ENCODE measurements around the gene CA10. TPM values are rescaled to one million over a fixed set of nuclear protein-coding genes. Genes with fewer than 3 reads are reported as not detected.

The CA10 gene
- polyA plus RNA-seq, 6 donors from 2014 or later: not detected

DNA sequence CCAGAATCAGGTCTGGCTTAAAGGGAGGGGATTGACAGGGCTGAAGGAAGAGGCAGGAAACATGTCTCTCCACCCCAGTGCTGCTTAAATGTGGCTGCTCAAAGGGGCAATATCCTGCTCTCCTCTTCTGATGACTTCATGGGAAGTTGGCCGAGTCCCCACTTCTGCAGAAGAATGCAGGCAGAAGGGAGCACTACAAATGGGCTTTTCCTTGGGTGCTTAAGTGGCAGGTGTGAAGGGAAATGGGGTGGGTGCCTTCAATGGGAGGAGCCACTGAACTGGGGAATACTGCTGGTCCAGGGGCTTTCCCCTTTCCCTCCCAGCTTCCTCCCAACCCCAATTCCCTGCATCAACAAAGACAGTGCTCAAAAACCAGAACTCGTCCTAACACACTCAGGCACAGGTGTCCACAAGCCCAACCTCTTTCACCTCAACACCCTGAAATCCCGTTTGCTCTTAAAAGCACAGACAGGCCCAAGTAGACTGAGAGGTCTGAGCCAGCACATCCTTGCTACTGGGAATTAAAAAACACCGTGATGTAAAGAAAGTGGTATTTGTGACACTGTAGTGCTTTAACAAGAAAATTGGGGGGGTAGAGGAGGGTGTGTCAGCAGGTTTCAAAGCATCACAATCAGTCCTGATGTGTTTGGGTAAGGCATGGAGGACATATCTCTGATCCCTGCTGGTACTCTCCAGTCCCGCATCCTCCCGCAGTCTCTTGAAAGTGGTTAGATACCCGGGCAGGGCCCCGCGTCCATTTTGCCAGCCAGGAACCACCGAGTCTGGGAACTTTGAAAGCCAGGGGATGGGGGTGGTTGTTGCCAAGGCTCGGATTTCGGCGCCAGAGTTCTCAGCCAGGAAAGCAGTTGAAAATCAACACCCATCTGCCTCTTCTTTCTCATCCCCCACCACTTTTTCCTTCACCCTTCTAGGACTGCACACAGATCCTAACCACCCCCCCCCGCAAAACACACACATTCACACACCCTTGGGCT is 1.6 kb downstream of the CA10 start:
- DNase-seq (no peak), ATAC-seq (ENCODE audit: low read depth in 2 of 2) (no peak)
- Mint-ChIP-seq H3K4me3 (peak overlapping the region in 1 of 8 donors; percentile 63), H3K36me3 (peaks cover 6 to 23% of the 10 kb centered on the region in 2 donors), H3K27ac (no peak overlapping the region), H3K4me1 (no peaks in the 10 kb centered on the region), H3K9me3 (peaks cover 3 to 26% (median 11%) of the 10 kb centered on the region in 7 donors), H3K27me3 (peaks cover 38 to 54% (median 45%) of the 10 kb centered on the region in 3 donors)

DNA sequence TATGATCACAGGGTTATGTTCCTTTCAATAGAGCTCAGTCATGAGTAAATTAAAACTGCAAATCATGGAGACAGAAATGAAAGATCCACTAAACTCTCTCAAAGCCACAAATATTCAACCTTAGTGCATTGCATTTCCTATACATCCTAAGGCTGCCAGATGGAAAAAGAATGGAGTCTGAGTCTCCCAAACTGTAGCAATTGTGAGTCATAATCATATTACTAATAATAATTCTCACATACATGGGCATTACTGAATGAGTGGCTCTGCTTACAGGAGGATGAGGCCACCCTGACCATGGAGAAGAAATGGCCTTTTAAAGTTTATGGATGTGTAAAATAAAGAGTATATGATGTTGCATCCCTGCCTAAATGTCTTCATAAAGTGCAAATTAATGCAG is 3.2 kb downstream of the CA10 start:
- H3K4me1 Mint-ChIP-seq: no peaks in the 10 kb centered on the region
- H3K27me3 Mint-ChIP-seq: peaks cover 35 to 45% (median 42%) of the 10 kb centered on the region in 3 donors
- peaks cover 6 to 22% of the 10 kb centered on the region in 2 donors for H3K36me3 Mint-ChIP-seq
- DNase-seq: no peak
- H3K27ac Mint-ChIP-seq: no peak overlapping the region
- H3K9me3 Mint-ChIP-seq: peaks cover 3 to 14% (median 8%) of the 10 kb centered on the region in 7 donors
- no peak for ATAC-seq (ENCODE audit: low read depth in 2 of 2)
- no peak overlapping the region for H3K4me3 Mint-ChIP-seq

DNA sequence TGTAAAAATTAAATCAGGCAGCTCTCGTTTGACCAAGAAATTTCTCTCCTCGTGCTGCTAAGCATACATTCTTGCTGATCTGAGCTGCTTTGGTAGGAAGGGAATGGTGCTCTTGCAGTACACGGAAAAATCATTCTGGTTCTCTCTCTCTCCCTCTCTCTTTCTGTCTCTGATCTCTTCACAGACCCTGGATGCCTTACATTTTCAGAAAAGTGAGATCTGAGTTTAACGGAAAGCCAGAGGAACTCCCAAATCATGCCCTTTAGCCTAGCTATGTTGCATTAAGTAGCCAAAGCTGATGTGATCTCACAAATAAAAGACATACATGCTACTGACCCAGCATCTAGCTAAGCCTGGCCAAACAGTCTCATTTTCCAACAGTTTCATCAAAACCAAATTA is 4.0 kb downstream of the CA10 start:
- Mint-ChIP-seq H3K27me3 (peaks cover 28 to 37% (median 34%) of the 10 kb centered on the region in 3 donors), H3K4me3 (no peak overlapping the region), H3K36me3 (peaks cover 0 to 13% of the 10 kb centered on the region in 2 donors), H3K4me1 (no peaks in the 10 kb centered on the region), H3K9me3 (peaks cover 0 to 7% (median 5%) of the 10 kb centered on the region in 7 donors), H3K27ac (no peak overlapping the region)
- no peak for DNase-seq
- ATAC-seq (ENCODE audit: low read depth in 2 of 2): no peak

DNA sequence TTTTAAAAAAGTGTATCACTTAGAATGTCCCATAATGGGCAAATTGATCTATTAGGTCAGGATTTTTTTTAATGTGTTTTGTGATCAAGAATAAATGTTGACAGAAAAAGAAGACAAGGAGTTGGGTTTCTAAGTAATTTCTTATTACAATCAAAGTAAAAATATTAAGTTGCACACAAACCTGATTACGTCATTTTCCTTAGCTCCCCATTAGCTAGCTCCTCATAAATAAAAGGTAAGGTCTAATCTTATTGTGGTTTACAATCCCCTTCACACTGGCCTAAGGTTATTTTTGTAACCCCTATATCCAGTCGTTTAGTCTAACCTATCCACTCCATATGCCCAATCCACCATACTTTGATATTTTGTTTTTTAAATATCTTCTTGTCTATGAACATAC is 7.6 kb downstream of the CA10 start:
- Mint-ChIP-seq H3K36me3 (no peaks in the 10 kb centered on the region), H3K9me3 (peaks cover 0 to 4% (median 0%) of the 10 kb centered on the region in 7 donors), H3K27ac (no peak overlapping the region)

DNA sequence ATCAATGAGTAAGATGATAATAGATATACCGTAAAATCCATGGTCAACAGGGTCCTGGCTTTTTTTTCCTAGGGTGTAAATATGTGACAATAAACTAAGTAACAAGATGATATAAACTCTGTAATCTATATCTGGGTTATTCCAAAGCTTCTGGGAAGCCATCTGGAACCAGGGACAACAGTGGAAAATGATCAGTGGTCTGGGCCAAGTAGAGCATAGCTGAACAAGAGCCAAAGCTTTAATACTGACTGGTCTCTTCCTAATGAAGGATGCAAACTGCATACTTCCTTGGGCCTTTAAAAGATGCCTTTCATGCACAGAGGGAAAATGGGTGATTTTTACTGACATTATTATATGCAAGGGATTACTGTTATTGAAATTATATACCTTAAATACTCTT is 8.9 kb downstream of the CA10 start:
- H3K4me1 Mint-ChIP-seq: no peaks in the 10 kb centered on the region
- H3K9me3 Mint-ChIP-seq: peaks cover 0 to 8% (median 0%) of the 10 kb centered on the region in 7 donors
- DNase-seq (no peak), ATAC-seq (ENCODE audit: low read depth in 2 of 2) (no peak)
- no peaks in the 10 kb centered on the region for H3K36me3 Mint-ChIP-seq
- no peak overlapping the region for H3K27ac Mint-ChIP-seq
- H3K4me3 Mint-ChIP-seq: no peak overlapping the region
- H3K27me3 Mint-ChIP-seq: peaks cover 0 to 8% (median 3%) of the 10 kb centered on the region in 3 donors

More for the DNA sequence above, 7.6 kb downstream of the CA10 start:
- ATAC-seq (ENCODE audit: low read depth in 2 of 2) (no peak), DNase-seq (no peak)
- Mint-ChIP-seq H3K27me3 (peaks cover 6 to 12% (median 9%) of the 10 kb centered on the region in 3 donors), H3K4me3 (no peak overlapping the region), H3K4me1 (no peaks in the 10 kb centered on the region)

DNA sequence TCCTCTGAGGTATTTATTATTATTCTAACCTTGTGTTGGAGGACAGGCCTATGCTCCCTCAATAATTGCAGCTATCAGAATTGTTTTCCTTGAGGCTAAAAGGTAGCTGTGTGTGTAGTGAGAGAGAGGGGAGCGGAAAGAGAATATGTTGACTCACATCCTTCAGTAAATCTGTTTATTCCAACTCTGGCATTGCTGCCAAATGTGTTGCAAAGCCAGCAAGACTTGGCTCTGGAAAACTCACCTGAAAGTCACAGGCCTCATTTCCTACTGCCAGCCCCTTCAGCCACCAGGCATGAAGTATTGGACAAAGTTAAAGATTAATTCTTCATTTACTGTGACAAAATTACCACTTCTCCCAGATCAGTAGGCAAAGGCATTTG is 9.6 kb downstream of the CA10 start:
- no peaks in the 10 kb centered on the region for H3K36me3 Mint-ChIP-seq
- DNase-seq: no peak
- H3K27ac Mint-ChIP-seq: no peak overlapping the region
- H3K4me3 Mint-ChIP-seq: no peak overlapping the region
- peaks cover 0 to 8% (median 0%) of the 10 kb centered on the region in 7 donors for H3K9me3 Mint-ChIP-seq
- H3K27me3 Mint-ChIP-seq: peaks cover 0 to 5% (median 0%) of the 10 kb centered on the region in 3 donors
- H3K4me1 Mint-ChIP-seq: no peaks in the 10 kb centered on the region
- ATAC-seq (ENCODE audit: low read depth in 2 of 2): no peak

DNA sequence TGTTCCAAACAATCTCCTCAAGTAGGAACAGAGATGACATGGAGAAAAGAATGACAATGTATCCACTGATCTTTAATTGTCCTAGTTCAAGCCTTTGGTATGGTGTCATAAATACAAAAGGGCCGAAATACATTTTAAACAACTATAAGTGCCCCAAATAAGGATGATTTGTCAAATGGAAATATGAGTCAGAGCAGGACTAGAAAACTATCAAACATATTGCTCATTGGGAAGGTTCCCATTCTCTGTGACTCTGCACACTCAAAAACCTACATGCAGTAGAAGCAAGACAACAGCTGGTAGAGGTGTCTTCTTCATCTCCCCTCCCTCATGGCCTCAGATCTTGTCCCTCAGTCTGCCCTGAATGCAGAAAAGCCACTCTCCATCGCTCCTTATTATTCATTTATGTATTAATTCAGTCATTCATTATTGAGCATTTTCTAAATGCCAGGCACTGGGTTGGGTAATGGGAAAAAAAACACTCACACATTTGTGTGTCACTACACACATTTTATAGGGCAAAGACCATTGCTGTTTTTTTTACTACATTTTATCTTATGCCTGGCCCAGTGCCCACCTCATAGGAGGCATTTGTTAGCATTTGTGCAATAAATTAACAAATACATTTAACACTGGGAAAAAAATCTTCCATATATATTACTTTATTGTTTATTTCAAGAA is 10.1 kb downstream of the CA10 start:
- Mint-ChIP-seq H3K27me3 (peaks cover 0 to 5% (median 0%) of the 10 kb centered on the region in 3 donors), H3K27ac (no peak overlapping the region), H3K9me3 (peaks cover 0 to 8% (median 0%) of the 10 kb centered on the region in 7 donors), H3K4me1 (no peaks in the 10 kb centered on the region), H3K4me3 (no peak overlapping the region), H3K36me3 (no peaks in the 10 kb centered on the region)
- DNase-seq (no peak), ATAC-seq (ENCODE audit: low read depth in 2 of 2) (no peak)

DNA sequence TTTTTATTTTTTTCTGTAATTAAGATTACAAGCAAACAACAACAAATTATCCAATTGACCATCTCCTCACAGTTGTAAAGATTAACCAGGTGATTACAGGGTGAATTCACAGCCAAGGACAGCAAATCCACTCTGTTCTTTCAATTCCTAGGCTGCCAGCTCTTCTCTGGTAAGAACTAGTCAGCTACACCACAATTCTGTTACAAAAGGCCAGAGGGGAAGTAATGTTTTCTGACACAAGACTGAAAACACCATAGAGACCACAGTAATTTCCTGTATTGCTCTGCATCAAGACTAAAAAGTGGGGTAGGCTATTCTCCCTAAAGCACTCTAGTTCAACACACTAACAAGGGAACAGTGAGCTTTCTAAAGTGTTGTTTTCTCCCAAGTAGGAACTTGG is 10.6 kb downstream of the CA10 start:
- no peaks in the 10 kb centered on the region for H3K36me3 Mint-ChIP-seq
- H3K27me3 Mint-ChIP-seq: peaks cover 0 to 5% (median 0%) of the 10 kb centered on the region in 3 donors
- no peaks in the 10 kb centered on the region for H3K4me1 Mint-ChIP-seq
- H3K27ac Mint-ChIP-seq: no peak overlapping the region
- peaks cover 0 to 8% (median 0%) of the 10 kb centered on the region in 7 donors for H3K9me3 Mint-ChIP-seq
- no peak overlapping the region for H3K4me3 Mint-ChIP-seq
- ATAC-seq (ENCODE audit: low read depth in 2 of 2) (no peak), DNase-seq (no peak)

DNA sequence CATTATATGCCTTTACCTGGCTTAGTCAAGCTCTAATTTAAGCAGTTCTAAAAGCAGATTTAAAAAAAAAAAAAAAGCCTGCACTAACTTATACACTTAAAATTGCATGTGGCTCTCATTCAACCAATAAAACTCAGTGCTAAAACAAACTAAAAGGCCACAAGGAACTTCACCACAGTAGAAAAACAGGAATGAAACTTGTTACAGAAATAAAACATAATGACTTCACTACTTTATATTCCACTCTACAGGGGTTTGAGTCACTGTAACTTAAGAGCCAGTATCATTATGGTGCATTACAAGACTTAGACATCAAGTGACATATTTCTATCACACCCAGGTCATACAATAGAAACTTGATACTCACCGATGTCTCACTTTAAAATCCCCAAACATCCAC is 11.1 kb downstream of the CA10 start:
- H3K27ac Mint-ChIP-seq: no peak overlapping the region
- DNase-seq: no peak
- H3K4me1 Mint-ChIP-seq: no peaks in the 10 kb centered on the region
- no peaks in the 10 kb centered on the region for H3K36me3 Mint-ChIP-seq
- ATAC-seq (ENCODE audit: low read depth in 2 of 2): no peak
- H3K9me3 Mint-ChIP-seq: peaks cover 0 to 8% (median 0%) of the 10 kb centered on the region in 7 donors
- H3K4me3 Mint-ChIP-seq: no peak overlapping the region
- H3K27me3 Mint-ChIP-seq: peaks cover 0 to 5% (median 0%) of the 10 kb centered on the region in 3 donors

DNA sequence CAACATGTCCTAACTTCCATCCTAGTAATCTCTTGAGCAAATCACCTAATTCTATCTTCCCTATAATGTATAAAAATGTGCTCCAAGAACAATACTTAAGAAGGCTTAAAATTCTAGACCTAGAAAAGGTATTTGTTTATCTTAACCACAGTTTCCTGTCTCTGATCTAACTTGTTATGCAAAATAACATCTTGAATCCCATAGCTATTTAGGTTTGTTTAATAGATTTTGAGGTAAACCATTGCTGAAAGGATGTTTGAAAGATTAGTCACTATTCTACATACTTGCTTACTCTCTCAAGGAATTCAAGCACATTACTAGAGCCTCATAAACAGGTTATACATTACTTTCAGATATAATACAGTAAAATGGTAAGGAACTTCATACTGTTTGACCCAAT is 13.0 kb downstream of the CA10 start:
- ATAC-seq (ENCODE audit: low read depth in 2 of 2): no peak
- Mint-ChIP-seq H3K27me3 (no peaks in the 10 kb centered on the region), H3K36me3 (no peaks in the 10 kb centered on the region), H3K4me3 (no peak overlapping the region), H3K4me1 (no peaks in the 10 kb centered on the region), H3K9me3 (peaks cover 0 to 8% (median 0%) of the 10 kb centered on the region in 7 donors), H3K27ac (no peak overlapping the region)
- DNase-seq: no peak

DNA sequence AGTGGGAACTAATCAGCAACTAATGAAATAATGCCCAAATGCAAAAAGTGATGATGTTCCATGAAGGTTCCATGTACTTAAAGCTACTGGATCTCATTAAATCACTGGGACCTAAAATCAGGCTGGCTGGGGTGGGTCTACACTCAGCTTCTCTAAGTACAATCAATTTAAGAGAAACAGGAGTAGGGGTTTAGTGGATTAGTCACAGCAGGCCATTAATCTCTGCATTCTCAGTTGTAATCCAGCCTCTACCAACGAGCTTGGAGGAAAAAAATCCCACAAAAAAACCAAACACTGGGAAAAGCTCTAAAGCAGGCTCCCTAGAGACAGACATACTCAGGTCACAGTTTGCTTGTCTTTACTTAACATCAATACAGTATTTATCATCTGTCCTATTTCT is 15.0 kb downstream of the CA10 start:
- H3K4me1 Mint-ChIP-seq: no peaks in the 10 kb centered on the region

DNA sequence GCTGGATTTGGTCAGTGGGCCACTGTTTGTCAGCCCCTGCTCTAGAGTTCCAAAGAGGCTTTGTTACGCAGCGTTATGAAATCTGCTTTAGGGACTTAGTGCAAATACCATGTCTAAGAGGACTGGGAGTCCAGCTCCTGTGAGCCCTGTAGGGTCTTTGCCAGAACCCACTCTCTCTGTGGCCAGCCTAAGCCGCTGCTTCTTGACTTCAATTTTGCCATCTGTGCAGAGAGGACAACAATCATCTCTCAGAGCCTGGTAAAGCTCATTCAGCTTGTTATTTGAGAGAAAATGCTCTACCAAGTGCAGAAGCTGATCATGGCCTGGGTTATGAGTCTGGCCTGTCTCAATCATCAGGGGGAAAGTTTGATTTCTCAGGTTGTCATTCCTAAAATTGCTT is 17.9 kb downstream of the CA10 start:
- ATAC-seq (ENCODE audit: low read depth in 2 of 2) (no peak), DNase-seq (no peak)
- Mint-ChIP-seq H3K4me1 (no peaks in the 10 kb centered on the region), H3K9me3 (peaks cover 0 to 6% (median 0%) of the 10 kb centered on the region in 7 donors), H3K27me3 (peaks cover 0 to 4% (median 0%) of the 10 kb centered on the region in 3 donors), H3K4me3 (no peak overlapping the region), H3K36me3 (no peaks in the 10 kb centered on the region), H3K27ac (no peak overlapping the region)

More for the DNA sequence above, 15.0 kb downstream of the CA10 start:
- Mint-ChIP-seq H3K9me3 (peaks cover 0 to 4% (median 0%) of the 10 kb centered on the region in 7 donors), H3K4me3 (no peak overlapping the region), H3K36me3 (no peaks in the 10 kb centered on the region), H3K27me3 (peaks cover 0 to 4% (median 0%) of the 10 kb centered on the region in 3 donors), H3K27ac (no peak overlapping the region)
- no peak for ATAC-seq (ENCODE audit: low read depth in 2 of 2)
- no peak for DNase-seq

DNA sequence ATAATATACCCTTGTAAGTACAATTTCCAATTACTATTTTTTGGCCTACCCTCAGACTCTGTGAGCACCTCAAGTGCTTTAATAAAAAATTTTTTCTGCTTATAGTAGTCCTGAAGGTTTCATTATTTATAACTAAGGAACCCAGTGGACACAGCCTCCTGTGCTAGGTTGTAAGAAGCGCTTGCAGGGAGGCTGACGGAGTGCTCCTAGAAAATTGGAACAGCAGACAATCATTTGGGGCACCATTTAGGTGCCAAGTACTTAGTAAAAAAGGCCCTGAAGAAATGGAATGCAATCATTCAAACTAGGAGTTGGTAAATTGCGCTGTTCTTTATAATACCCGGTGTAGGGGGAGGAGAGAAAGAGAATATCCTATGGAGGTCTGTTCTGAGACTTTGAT is 19.8 kb downstream of the CA10 start:
- Mint-ChIP-seq H3K27me3 (peaks cover 0 to 4% (median 0%) of the 10 kb centered on the region in 3 donors), H3K4me3 (no peak overlapping the region), H3K4me1 (no peaks in the 10 kb centered on the region), H3K36me3 (no peaks in the 10 kb centered on the region), H3K9me3 (peaks cover 0 to 4% (median 0%) of the 10 kb centered on the region in 7 donors), H3K27ac (no peak overlapping the region)
- no peak for ATAC-seq (ENCODE audit: low read depth in 2 of 2)
- no peak for DNase-seq

All from naive B cell (primary cell).